NCI-H774 (cell line): ENCODE data around the gene FAM184B.

Source experiments
- DNase-seq: peaks from one replicate; lab custom pipeline; 2025; lab: John Stamatoyannopoulos, UW

FAM184B gene

GRCh38 chr4:17781300-17782287 lies at the start of gene FAM184B:
TSS of gene FAM184B (minus strand) at chr4:17781621. CDS start at chr4:17781299, 322 bp downstream.
- no peak for DNase-seq

GRCh38 chr4:17823871-17824669 lies 42.6 kb upstream of the FAM184B start:
- DNase-seq: no peak

GRCh38 chr4:17817027-17817426 lies 35.6 kb upstream of the FAM184B start:
- DNase-seq: no peak

- DNase-seq: no peak
Measured at GRCh38 chr4:17816142-17816541, 34.7 kb upstream of the FAM184B start.

- DNase-seq: no peak
Measured at GRCh38 chr4:17814140-17814539, 32.7 kb upstream of the FAM184B start.

- no peak for DNase-seq
Measured at GRCh38 chr4:17812801-17813200, 31.4 kb upstream of the FAM184B start.

GRCh38 chr4:17812125-17812524 lies 30.7 kb upstream of the FAM184B start:
- no peak for DNase-seq

- DNase-seq: no peak
Measured at GRCh38 chr4:17811078-17811603, 29.7 kb upstream of the FAM184B start.

- DNase-seq: peak; percentile 97
Measured at GRCh38 chr4:17810260-17811077, 29.0 kb upstream of the FAM184B start, which contains the start of the genes DCAF16 and NCAPG. TSS of gene DCAF16 (minus strand) at chr4:17810757. CDS start at chr4:17804141, 6,616 bp downstream. TSS of gene NCAPG (plus strand) at chr4:17810979. CDS start at chr4:17811078, 99 bp downstream.

- no peak for DNase-seq
Measured at GRCh38 chr4:17809667-17810066, 28.2 kb upstream of the FAM184B start.

GRCh38 chr4:17807446-17807845 lies 26.0 kb upstream of the FAM184B start:
- DNase-seq: no peak

- DNase-seq: no peak
Measured at GRCh38 chr4:17805580-17806155, 24.2 kb upstream of the FAM184B start.

GRCh38 chr4:17797808-17798207 lies 16.4 kb upstream of the FAM184B start:
- no peak for DNase-seq

- no peak for DNase-seq
Measured at GRCh38 chr4:17794730-17795129, 13.3 kb upstream of the FAM184B start.

- DNase-seq: no peak
Measured at GRCh38 chr4:17788956-17789355, 7.5 kb upstream of the FAM184B start.

GRCh38 chr4:17787315-17787714 lies 5.9 kb upstream of the FAM184B start:
- no peak for DNase-seq

- no peak for DNase-seq
Measured at GRCh38 chr4:17786567-17786966, 5.1 kb upstream of the FAM184B start.

GRCh38 chr4:17785858-17786257 lies 4.4 kb upstream of the FAM184B start:
- no peak for DNase-seq

- DNase-seq: peak; percentile 77
Measured at GRCh38 chr4:17780501-17781299, 721 bp downstream of the FAM184B start.

- no peak for DNase-seq
Measured at GRCh38 chr4:17778431-17778830, 3.0 kb downstream of the FAM184B start.
